T-helper 1 cell treated with Interleukin-12 subunit alpha and Interleukin-12 subunit beta and Interleukin-4 antibody, amounts not matched to agents 30 ng/mL and 1 ng/mL, for 36 hours (primary cell): Measurements from ENCODE around the gene NEDD4L. TPM values are rescaled to one million over a fixed set of nuclear protein-coding genes. Genes with fewer than 3 reads are reported as not detected.

Experiments used
- intact Hi-C: fragments of 100-400 bp; cut with micrococcal nuclease; formaldehyde crosslinking; loops from one replicate; pipeline ENCODE4 v1.15.1; 2024
- total RNA-seq: library from RNA; stranded (reverse); gene quantifications from 2 replicates; pipeline ENCODE4 v1.2.3, GENCODE V29; 2022

The NEDD4L gene
- total RNA-seq, 1 donor from 2014 or later, result 4.3 TPM

GRCh38 chr18:58091099-58091611, 47.1 kb downstream of the NEDD4L start:
- intact Hi-C loops, result no loop called here

- intact Hi-C loops, result no loop called here
Observed at GRCh38 chr18:58093311-58093803, 49.3 kb downstream of the NEDD4L start.

- intact Hi-C loops, result no loop called here
Observed at GRCh38 chr18:58095222-58095621, 51.2 kb downstream of the NEDD4L start.

- intact Hi-C loops, result no loop called here
Observed at GRCh38 chr18:58095655-58096054, 51.6 kb downstream of the NEDD4L start.

GRCh38 chr18:58096658-58097057, 52.6 kb downstream of the NEDD4L start:
- intact Hi-C loops, result no loop called here

- intact Hi-C loops, result no loop called here
Observed at GRCh38 chr18:58097121-58097906, 53.3 kb downstream of the NEDD4L start.

- intact Hi-C loops, result no loop called here
Observed at GRCh38 chr18:58097907-58098166, 53.8 kb downstream of the NEDD4L start.

- intact Hi-C loops, result no loop called here
Observed at GRCh38 chr18:58098706-58099105, 54.7 kb downstream of the NEDD4L start.

GRCh38 chr18:58100154-58100553, 56.1 kb downstream of the NEDD4L start:
- intact Hi-C loops, result no loop called here

- intact Hi-C loops, result no loop called here
Observed at GRCh38 chr18:58101291-58101794, 57.3 kb downstream of the NEDD4L start.

- intact Hi-C loops, result no loop called here
Observed at GRCh38 chr18:58102018-58102417, 58.0 kb downstream of the NEDD4L start.

GRCh38 chr18:58102875-58103274, 58.8 kb downstream of the NEDD4L start:
- intact Hi-C loops, result no loop called here

GRCh38 chr18:58103339-58103985, 59.4 kb downstream of the NEDD4L start:
- intact Hi-C loops, result no loop called here

- intact Hi-C loops, result no loop called here
Observed at GRCh38 chr18:58104096-58104495, 60.1 kb downstream of the NEDD4L start.

- intact Hi-C loops, result no loop called here
Observed at GRCh38 chr18:58105206-58105887, 61.3 kb downstream of the NEDD4L start.

- intact Hi-C loops, result no loop called here
Observed at GRCh38 chr18:58105888-58106260, 61.8 kb downstream of the NEDD4L start.

GRCh38 chr18:58106289-58107070, 62.5 kb downstream of the NEDD4L start:
- intact Hi-C loops, result no loop called here

GRCh38 chr18:58109256-58109655, 65.2 kb downstream of the NEDD4L start:
- intact Hi-C loops, result no loop called here

- intact Hi-C loops, result no loop called here
Observed at GRCh38 chr18:58110398-58110797, 66.4 kb downstream of the NEDD4L start.

GRCh38 chr18:58112174-58112573, 68.1 kb downstream of the NEDD4L start:
- intact Hi-C loops, result no loop called here

GRCh38 chr18:58113337-58113736, 69.3 kb downstream of the NEDD4L start:
- intact Hi-C loops, result no loop called here
